Left kidney (tissue), 2 donors: ENCODE measurements around the gene SERINC5. TPM values are rescaled to one million over a fixed set of nuclear protein-coding genes. Genes with fewer than 3 reads are reported as not detected.
"Not testable (repeated sequence)": the region's sequence is repeated elsewhere in the genome, so short reads cannot be mapped to it uniquely, and the experiment has no call there.

Experiments used
- DNase-seq: peaks from one replicate; pipeline ENCODE4 v3.0.0-alpha.2; 2013
- polyA plus RNA-seq: library from polyadenylated mRNA; unstranded; fragments of 120-200 nt; gene quantifications from one replicate; pipeline ENCODE4 v1.2.1, GENCODE V29; 2013; ENCODE audit not compliant: insufficient read length

Gene SERINC5
- polyA plus RNA-seq, 1 donor, result 58.5 TPM

DNA sequence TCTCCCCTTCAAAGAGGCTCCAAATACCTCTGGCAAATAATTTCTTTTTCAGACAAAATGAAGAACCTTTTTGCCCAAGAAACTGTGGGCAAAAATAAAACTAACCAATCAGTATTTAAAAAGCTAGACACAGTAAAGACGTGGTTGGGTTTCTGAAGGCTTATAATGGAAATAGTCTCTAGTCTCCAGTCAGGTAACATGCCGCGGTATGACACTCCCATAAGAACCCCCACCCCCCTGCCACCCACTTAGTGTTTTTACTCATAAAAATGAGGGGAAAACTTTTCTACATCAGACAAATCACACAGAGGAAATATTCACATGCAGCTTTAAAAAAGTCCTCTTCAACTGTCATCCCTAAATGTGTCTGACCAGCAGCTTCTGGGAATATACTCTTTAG is 115.4 kb downstream of the SERINC5 start:
- DNase-seq, result no peak

DNA sequence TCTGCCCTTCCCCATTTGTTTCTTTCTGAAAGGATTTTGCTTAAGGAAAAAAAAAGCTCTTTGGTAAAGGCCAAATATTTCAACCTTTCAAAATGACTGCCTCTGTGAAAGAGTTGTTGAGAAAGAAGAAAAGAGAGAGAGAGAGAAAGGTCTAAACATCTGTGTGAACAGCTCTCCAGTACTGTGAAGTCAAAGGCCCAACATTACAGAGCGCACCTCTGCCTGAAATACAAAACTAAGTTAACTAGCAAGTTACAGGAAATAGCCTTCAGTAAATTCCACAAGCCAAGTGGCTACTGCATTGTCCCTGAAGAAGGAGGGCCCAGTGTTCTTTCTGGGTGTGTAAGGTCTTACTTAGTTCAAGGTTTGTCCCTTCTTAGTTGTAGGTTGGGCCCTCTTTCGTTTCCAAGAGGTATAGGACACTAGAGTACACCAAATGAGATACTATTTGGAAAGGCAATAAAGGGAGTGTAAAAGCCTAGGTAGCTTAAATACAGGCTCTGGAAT is 116.3 kb downstream of the SERINC5 start:
- DNase-seq, result no peak

DNA sequence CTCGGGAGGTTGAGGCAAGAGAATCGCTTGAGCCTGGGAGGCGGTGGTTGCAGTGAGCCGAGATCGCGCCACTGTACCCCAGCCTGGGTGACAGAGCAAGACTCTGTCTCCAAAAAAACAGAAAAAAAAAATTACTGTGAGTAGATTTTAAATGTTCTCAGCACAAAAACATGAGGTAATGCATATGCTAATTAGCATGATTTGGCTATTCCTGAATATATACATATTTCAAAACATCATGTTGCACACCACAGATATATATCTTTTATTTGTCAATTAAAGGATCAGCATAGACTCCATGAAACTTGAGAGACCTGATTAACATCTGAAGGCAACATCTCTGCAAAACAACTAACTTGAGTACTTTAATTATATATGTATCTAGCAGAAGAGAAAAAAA is 117.4 kb downstream of the SERINC5 start:
- no peak for DNase-seq

DNA sequence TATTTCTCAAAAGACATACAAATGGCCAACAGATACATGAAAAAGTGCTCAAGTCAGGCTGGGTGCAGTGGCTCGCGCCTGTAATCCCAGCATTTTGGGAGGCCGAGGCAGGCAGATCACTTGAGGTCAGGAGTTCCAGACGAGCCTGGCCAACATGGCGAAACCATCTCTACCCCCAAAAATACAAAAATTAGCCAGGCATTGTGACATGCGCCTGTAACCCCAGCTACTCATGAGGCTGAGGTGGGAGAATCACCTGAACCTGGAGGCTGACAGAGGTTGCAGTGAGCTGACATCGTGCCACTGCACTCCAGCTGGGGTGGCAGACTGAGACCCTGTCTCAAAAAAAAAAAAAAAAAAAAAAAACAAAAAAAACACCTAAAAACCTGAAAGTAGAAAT is 119.0 kb downstream of the SERINC5 start:
- not testable (repeated sequence) for DNase-seq

DNA sequence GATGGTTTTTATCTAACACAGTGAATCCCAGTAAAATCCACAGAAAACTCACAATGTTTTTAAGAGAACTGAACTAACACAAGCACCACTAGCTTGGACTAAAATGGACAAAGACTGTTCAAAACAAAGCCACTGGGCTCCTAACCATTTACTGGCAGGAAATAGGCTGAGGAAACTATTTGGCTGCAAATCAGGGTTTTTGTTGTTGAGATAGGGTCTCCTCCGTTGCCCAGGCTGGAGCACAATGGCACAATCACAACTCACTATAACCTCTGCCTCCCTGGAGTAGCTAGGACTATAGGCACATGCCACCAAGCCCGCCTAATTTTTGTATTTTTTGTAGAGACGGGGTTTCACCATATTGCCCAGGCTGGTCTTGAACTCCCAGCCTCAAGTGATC is 121.0 kb downstream of the SERINC5 start:
- DNase-seq, result no peak

DNA sequence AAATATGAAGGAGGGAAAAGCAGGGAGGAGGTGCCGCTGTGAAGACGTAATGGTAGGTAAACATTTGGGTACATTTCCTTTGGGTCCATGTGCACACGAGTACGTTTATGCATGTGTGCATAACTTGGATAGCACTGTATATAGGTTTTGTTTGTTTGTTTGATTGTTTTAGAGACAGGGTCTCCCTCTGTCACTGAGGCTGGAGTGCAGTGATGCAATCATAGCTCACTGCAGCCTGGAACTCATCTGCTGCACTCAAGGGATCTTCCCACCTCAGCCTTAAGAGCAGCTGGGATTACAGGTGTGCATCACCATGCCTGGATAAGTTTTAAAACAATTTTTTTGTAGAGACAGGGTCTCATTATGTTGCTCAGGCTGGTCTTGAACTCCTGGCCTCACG is 126.7 kb downstream of the SERINC5 start:
- DNase-seq, result no peak

DNA sequence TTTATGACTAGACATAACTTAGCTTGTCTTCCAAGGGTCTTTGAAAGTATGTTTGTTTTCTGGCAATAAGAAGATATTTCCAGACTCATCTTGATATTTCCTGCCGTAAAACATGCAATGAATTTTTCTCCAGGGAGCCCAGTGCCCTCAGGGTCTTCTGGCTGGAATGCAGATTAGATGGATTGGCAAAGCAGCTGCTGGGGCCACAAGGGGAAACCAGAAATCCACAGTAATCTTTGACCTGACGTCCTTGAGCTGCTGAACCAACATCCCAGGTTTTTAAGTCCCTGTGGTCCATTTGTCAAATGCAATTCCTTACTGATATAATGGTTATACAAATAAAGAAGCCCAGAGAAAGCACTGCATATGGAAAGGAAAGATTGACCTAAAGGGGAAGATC is 127.7 kb downstream of the SERINC5 start:
- peak; percentile 45 for DNase-seq

DNA sequence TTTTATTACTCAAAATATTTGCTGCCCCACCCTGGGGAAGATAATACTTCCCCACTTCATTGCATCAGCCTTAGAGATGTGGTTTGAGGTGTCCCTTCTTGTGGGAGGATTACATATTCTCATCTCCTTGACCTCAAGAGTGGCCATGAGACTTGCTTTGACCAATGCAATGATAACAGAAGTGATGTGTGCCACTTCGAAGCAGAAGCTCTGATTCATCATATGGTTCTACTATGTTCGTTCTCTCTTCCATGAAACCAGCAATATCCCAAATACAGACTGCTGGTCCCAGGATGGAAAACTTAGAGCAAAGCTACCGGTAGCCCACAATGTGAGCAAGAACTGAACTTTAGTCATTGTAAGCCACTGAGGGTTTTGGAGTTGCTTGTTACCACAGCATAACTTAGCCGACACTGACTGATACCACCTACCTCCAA is 128.7 kb downstream of the SERINC5 start:
- DNase-seq, result no peak

DNA sequence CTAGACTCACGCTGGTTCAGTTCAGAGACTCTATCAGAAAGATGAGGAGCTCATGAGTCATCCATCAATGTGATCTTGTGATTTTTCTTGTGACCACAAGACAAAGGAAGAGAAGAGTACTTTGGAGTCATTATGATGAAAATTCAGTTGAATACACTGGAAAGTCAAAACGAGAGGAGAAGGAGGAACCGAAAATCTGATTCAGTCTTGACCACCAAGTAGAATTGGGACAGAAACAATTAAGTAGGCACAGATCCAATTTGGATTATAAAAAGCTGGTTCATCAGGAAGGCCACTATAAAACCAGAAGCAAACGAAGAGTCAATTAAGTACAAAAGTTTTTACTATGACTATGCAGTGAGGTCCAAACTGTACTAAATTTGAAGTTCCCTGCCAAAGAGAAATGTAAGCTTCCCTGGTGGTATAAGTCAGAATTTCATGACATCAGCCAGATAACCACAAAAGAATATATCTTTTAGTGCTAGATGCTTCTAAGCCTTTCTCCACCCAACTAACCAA is 129.8 kb downstream of the SERINC5 start:
- no peak for DNase-seq

DNA sequence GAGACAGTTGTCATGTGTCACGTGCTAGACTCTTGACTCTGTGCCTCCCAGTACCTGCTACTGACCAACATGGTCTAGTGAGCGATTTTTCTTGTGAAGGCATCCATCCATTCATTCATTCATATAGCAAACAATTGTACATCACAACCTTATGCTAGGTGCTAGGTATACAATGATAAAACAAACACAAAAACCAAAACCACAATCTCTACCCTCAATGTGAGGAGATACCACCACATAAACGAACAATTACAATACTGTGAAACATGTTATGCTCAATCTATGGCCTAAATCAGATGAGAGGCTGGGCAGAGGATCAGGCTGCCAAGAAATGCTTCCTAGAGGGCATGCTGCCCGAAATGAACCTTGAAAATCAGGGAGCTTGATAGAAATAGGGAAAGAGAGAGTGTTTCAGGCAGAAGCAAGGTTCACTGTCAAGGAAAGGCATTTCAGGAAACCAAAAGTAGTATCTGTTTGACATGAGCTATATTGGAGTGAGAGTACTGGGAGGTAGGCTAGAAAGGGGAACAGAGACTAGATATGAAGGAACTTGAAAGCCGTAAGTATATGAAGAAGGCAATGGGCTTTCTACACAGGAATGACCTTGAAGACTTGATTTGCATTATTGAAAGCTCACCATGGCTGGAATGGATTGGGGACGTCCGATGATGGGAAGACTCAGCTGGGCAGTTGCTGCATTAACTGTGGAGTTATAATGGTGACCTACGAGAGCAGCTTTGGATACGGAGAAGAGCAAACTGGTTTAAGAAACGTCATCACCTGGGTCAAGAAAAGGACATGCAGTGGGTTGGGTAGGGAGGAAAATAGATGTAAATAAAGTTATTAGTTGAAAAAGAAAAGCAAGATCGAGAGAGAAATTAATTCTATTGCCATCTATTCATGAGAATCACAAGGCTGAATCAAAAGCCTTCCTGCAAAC is 130.6 kb downstream of the SERINC5 start:
- no peak for DNase-seq

DNA sequence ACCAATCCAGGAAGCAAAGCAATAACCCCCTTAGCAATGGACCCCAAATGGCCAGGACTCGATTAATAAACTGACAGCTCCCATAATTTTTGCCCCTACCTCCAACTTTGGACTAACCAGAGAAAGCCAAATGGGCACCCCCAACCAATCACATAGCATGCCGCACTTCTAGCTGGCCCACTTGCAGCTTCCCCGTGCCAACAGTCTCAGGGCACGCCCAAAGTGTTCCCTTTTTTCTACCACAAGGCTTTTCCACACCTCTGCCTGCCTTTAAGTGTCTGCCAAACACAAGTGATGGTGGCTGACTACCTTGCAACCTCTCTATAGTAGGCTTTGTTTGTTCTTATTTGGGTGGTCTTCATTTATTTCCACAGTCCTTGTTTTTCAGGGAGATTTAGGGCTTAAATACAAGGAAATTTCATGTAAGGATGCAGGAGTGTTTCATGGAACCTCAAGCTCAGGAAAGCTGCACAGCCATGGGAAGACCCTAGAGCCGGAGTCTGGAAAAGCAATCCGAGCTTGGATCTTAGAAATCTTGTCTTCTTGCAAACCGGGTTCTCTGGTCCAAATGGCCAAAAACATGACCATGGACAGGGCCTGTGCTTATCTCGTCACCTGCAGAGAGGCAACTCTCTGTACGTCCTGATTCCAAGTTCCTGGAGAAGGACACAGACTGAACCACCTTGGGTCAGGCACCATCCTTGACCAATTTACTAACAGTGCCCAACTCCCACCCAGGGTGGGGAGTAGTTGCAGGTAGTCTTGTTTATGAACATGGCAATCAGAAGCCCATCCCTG is 131.5 kb downstream of the SERINC5 start:
- no peak for DNase-seq

DNA sequence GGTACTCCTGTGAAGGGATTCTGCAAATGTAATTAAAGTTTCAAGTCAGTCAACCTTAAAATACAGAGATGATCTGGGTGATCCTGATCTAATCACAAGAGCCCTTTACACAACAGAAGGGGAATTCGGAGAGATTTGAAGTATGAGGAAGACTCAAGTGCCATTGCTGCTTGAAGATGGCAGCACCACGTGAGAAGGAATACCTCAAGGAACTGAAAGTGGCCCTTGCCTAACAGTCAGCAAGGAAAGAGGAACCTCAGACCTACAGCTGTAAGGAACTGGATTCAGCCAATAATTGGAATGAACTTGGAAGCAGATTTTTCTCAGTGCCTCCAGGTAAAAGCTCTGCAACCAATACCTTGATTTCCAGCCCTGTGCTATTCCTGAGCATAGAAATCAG is 133.3 kb downstream of the SERINC5 start:
- no peak for DNase-seq

DNA sequence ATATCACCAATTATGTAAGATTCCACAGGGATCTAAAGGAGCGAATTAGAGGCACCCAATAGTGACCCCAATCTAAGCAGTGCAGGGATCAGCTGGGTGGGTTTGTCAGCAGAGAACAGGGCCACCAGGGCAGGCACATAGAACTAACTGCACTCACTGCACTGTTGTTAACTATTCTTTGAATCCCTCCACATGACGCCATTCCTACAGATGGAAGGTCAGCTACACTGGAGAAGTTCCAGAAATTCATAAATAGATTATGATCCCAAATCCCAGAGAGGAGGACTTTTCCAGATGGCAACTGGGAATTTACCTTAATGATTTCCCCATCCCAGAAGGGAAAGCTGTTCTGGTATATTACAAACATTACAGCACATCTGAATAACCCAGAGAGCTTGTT is 136.5 kb downstream of the SERINC5 start:
- DNase-seq, result no peak

DNA sequence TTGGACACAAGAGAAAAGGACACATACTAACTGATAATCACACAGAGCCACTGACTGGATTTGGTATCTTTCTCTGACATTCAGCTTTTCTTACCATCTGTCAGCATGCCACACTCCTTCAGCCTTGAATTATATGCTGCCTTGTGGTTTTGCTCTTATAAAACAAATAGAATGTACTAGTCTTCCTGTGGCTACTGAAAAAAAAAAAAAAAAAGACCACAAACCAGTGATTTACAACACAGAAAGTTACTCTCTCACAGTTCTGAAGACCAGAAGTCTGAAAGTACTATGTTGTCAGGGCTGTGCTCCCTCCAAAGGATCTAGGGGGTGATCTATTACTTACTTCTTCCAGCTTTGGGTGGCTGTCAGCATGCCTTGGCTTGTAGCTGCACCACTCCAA is 138.4 kb downstream of the SERINC5 start:
- no peak for DNase-seq

DNA sequence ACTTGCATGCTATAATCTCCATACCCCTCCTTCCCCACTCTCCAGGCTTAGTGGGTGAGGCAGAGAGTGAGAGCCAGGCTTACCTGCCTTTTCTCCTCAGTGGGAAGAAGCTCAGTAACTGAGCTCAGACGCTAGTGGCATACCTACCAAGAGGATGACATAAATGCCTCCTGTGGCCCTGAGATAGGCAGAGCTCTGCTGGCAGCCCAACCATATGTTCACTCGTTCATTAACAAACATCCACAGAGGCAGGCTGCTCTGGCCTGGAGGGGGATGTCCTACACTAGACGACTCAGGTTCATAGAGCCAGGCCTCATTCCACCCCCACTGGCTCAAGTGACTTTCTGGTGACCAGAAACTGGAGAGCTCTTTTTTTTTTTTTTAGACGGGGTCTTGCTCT is 139.4 kb downstream of the SERINC5 start:
- DNase-seq, result no peak

DNA sequence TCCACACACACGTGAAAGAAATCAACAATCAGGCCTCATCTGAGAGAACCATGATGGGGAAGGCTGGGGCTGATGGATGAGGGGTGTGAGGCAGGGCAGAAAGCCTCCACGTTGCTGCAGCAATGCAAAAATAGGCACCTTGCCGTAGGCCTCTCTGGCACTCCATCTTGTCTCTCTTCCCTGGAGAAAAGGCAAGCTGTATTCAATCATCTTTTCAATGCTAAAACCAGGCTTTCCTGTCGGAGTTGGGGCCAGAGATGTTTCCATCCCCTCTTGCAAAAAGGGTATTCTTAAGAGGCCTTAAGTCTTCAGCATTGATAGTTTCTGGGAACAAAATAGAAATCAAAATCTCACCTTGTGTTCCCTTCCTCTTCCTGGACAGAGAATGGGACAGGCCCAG is 139.8 kb downstream of the SERINC5 start:
- no peak for DNase-seq

DNA sequence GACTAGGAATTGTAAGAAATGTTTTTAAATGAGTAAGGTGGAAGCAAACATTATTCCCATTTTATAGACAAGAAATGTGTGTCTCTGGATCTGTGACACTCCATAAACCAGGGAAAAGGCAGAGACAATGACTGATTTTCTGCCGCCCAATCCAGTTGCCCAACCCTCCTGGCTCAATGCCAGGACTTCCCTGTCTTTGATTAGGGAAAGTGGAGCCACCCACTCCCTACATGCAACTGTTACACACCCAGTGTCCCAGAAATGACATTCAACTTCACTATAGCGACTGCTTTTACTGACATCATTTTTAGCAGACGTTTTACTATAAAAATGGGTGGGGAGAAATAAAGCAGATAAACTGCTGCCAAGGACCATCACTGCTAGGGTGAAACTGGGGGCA is 141.0 kb downstream of the SERINC5 start:
- DNase-seq, result no peak

DNA sequence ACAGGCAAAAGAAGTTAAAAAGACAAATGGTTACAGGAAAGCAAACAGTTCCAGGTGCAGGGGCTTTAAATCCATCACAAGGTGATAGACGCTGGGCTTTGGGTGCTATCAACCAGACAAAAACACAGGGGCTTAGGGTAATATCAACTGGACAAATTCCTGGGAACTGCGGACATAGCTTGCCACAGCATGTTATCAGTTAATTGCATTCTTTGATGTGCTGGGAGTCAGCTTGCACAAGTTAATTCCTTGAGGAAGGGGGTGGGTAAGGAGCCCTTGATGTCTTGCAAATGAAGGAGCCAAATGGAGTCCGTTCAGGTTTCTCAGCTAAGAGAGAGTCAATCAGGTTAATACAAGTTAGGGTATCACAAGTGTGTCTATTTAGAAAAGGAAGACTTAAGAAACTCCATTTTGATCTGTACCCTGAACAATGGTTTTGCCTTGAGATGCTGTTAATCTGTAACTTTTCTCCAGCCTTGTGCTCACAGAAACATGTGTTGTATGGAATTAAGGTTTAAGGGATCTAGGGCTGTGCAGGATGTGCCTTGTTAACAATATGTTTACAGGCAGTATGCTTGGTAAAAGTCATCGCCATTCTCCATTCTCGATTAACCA is 144.4 kb downstream of the SERINC5 start:
- peak; percentile 38 for DNase-seq

DNA sequence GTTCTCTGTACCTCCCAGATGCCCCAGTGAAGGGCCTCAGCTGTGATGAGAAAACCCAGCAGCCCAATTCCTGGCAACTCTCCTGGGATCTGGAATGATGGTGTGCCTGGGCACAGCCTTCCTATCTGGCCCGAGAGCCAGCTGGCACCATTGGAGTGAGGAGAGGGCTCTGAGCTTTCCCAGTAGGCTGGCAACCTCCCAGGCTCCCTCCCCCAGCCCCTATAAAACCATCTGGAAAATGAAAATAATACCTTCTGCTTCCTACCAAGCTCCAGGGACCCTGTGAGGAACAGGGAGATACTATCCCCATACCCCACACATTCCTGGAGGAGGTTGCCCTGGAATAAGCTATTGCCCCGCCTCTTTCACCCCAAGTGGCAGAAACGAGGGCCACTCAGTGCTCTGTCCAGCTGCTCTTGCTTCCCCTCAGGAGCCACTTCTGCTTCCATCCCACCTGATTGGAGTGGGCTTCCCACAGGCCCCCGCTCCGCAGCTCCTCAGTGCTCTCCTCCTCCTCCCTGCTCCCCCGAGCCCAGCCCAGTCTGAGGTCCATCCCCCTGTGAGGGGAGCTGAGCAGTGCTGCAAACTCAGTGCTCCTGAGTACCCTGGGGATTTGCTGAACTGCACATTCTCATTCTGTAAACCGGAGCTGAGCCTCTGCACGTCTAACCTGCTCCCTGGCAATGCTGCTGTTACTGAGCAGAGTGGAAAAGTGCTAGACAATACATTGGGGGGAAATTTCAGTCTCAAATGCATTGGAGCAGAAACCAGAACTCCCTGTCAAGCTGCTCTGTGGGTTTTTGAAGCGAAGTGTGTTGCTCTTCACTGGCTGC is 146.0 kb downstream of the SERINC5 start:
- no peak for DNase-seq

DNA sequence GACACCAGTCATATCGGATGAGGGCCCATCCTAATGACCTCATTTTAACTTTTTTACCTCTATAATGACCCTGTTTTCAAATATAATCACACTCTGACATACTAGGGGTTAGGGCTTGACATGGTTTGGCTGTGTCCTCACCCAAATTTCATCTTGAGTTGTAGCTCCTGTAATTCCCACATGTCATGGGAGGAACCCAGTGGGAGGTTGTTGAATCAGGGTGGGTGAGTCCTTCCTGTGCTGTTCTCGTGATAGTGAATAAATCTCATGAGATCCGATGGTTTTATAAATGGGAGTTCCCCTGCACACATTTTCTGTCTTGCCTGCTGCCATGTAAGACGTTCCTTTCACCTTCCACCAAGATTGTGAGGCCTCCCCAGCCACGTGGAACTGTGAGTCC is 148.9 kb downstream of the SERINC5 start:
- DNase-seq, result no peak

DNA sequence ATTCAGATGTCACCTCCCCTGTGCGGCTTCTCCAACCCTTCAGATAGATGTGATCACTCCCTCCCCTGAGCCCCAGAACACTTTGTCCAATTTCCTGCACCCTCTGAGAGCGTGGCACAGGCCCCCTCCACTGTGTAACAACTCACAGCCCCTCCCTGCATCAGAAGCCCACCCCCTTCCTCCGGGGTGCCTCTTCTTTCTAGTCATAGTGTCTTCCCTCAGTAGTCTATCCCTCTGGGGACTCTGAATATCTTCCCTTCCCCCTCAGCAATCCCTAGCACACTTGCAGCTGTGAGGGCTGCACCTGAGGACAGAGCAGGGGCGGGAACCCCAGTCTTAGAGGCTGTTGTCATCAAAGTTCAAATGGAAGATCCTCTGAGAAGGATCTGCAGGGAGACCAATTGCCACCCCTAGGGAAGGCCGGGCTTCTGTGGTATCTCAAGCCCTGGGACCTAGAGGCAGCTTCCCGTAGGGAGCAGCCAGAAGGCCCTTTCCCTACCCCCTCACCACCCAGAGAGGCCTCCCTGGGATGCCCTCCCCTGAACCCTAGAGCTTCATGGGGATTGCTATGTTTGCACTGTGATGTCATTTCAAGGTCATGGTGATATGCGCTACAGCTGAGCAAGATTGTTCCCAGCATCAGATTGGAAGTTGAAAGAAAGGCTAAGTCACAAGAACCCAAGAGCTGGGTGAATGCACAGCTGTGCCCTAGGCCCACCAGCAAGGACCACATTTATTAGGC is 150.0 kb downstream of the SERINC5 start:
- no peak for DNase-seq
